Ramos (cell line): ENCODE data around the gene SERPINB6.

ENCODE experiments used
- in situ Hi-C: fragments of 300-500 bp; cut with MboI; formaldehyde crosslinking; loops from one replicate; pipeline ENCODE4 v1.14.3; 2022; ENCODE audit warnings: low sequenced_read_pairs; ENCODE audit not compliant: unreplicated experiment

Gene SERPINB6

GRCh38 chr6:2962636-2963035, 8.7 kb downstream of the SERPINB6 start:
- in situ Hi-C loops: no loop called here

- in situ Hi-C loops: no loop called here
These were observed 9.4 kb downstream of the SERPINB6 start for GRCh38 chr6:2962004-2962403.

GRCh38 chr6:2961506-2961905, 9.9 kb downstream of the SERPINB6 start:
- in situ Hi-C loops: no loop called here

GRCh38 chr6:2960935-2961334, 10.4 kb downstream of the SERPINB6 start:
- in situ Hi-C loops: no loop called here

- in situ Hi-C loops: no loop called here
These were observed 11.3 kb downstream of the SERPINB6 start for GRCh38 chr6:2959909-2960719.

GRCh38 chr6:2958776-2959175, 12.6 kb downstream of the SERPINB6 start:
- in situ Hi-C loops: no loop called here

GRCh38 chr6:2958331-2958711, 13.0 kb downstream of the SERPINB6 start:
- in situ Hi-C loops: no loop called here

- in situ Hi-C loops: no loop called here
These were observed 13.6 kb downstream of the SERPINB6 start for GRCh38 chr6:2957696-2958330.

- in situ Hi-C loops: no loop called here
These were observed 14.3 kb downstream of the SERPINB6 start for GRCh38 chr6:2956930-2957685.

GRCh38 chr6:2953098-2953497, 18.3 kb downstream of the SERPINB6 start:
- in situ Hi-C loops: no loop called here

- in situ Hi-C loops: no loop called here
These were observed 18.7 kb downstream of the SERPINB6 start for GRCh38 chr6:2952557-2953095.

GRCh38 chr6:2951728-2952127, 19.6 kb downstream of the SERPINB6 start:
- in situ Hi-C loops: no loop called here

GRCh38 chr6:2950713-2951112, 20.7 kb downstream of the SERPINB6 start:
- in situ Hi-C loops: no loop called here

GRCh38 chr6:2949536-2950083, 21.8 kb downstream of the SERPINB6 start:
- in situ Hi-C loops: no loop called here

GRCh38 chr6:2949121-2949520, 22.2 kb downstream of the SERPINB6 start:
- in situ Hi-C loops: no loop called here

GRCh38 chr6:2948228-2949025, 22.9 kb downstream of the SERPINB6 start:
- in situ Hi-C loops: no loop called here

- in situ Hi-C loops: no loop called here
These were observed 23.9 kb downstream of the SERPINB6 start for GRCh38 chr6:2947445-2947844.

GRCh38 chr6:2945153-2945452, 26.3 kb downstream of the SERPINB6 start:
- in situ Hi-C loops: no loop called here

GRCh38 chr6:2944405-2945152, 26.8 kb downstream of the SERPINB6 start:
- in situ Hi-C loops: no loop called here
